Stimulated activated CD4-positive, alpha-beta T cell treated with anti-CD3 and anti-CD28 coated beads, Interleukin-15, amount 100 ng/mL, for 48 hours (primary cell): ENCODE data around the gene HYCC2.
"Not testable (repeated sequence)": the region's sequence is repeated elsewhere in the genome, so short reads cannot be mapped to it uniquely, and the experiment has no call there.

Source experiments
- DNase-seq, 2 donors: peaks; one replicate each; pipeline ENCODE4 v3.0.0-alpha.2; 2020; ENCODE audit warnings: low read depth in 2 of 2

The HYCC2 gene

GRCh38 chr2:201071479-201072200 is at the start of gene HYCC2, which contains the start of gene NDUFB3:
TSS of gene HYCC2 (minus strand) at chr2:201071671. CDS start at chr2:201024009, 47,662 bp downstream.
TSS of gene NDUFB3 (plus strand) at chr2:201072001. CDS start at chr2:201078883, 6,882 bp downstream.
- DNase-seq = peak; percentile 88 to 90

- no peak for DNase-seq
Observed at GRCh38 chr2:201118961-201119854, 47.7 kb upstream of the HYCC2 start.

- DNase-seq = peak; percentile 72 to 82
Observed at GRCh38 chr2:201118121-201118960, 46.9 kb upstream of the HYCC2 start.

DNA sequence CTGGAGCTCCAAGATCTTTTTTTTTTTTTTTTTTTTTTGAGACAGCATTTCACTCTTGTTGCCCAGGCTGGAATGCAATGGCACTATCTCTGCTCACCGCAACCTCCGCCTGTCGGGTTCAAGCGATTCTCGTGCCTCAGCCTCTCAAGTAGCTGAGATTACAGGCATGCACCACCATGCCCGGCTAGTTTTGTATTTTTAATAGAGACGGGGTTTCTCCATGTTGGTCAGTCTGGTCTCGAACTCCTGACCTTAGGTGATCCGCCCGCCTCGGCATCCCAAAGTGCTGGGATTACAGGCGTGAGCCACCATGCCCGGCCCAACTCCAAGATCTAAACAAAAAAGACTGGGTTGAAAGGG is 46.2 kb upstream of the HYCC2 start:
- DNase-seq = not testable (repeated sequence)

GRCh38 chr2:201116959-201117734 is 45.7 kb upstream of the HYCC2 start:
- DNase-seq = no peak

GRCh38 chr2:201116115-201116958 is 44.9 kb upstream of the HYCC2 start, which contains the start of gene CFLAR:
TSS of gene CFLAR (plus strand) at chr2:201116164. CDS start at chr2:201129866, 13,702 bp downstream.
- peak; percentile 70 to 73 for DNase-seq

GRCh38 chr2:201114846-201115245 is 43.4 kb upstream of the HYCC2 start:
- DNase-seq = no peak

DNA sequence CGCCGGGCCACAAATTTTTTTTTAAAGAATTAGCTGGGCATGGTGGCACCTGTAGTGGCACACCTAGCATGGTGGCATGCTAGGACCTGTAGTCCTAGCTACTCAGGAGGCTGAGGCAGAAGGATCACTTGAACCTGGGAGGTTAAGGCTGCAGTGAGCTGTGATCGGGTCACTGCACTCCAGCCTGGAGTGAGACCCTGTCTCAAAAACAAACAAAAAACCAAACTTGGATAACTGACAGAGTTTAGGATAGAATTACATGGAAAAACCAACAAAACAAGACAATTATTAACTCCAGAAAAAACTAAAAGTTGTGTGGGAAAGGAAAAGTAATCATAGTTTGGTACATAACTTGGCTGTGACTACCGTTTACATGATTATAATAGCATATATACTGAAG is 42.9 kb upstream of the HYCC2 start:
- DNase-seq = no peak

DNA sequence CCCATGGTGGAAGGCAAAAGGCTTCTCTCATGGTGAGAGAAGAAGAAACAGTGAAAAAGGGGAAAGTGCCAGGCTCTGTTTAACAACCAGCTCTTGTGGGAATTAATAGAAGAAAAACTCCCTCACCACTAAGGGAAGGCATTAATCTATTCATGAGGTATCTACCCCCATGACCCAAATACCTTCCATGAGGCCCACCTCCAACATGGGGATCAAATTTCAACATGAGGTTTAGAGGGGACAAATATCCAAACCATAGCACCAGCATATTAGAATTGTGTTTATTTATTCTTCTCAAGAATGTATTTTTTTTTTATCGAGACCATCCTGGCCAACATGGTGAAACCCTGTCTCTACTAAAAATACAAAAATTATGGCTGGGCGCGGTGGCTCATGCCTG is 39.6 kb upstream of the HYCC2 start:
- DNase-seq = no peak

GRCh38 chr2:201110615-201111014 is 39.1 kb upstream of the HYCC2 start:
- DNase-seq = no peak

DNA sequence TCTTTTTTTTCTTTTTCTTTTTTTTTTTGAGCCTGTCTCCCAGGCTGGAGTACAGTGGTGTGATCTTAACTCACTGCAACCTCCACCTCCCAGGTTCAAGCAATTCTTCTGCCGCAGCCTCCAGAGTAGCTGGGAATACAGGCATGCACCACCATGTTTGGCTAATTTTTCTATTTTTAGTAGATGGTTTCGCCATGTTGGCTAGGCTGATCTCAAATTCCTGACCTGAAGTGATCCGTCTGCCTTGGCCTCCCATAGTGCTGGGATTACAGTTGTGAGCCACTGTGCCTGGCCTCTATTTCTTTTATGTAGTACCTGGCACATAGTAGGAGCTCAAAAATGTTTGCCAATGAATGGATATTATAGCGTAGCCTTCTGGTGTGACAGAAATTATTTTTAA is 37.7 kb upstream of the HYCC2 start:
- DNase-seq = no peak

DNA sequence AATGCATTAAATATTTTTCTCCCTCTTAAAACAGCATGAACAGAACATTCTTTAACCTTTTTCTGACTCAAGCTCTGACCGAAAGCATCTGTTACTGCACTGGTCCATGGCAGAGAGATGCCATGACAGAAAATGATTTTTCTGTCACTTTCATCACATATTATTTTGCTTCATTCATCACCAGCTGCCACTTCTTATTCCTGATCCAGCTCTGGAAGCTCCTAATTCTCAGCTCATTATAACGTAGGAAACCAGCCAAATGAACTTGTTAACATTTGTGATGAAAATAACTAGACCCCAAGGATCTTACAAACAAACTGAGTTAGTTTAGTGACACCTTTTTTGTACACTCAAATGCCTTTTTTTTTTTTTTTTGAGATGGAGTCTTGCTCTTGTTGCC is 36.9 kb upstream of the HYCC2 start:
- no peak for DNase-seq

GRCh38 chr2:201107624-201108023 is 36.2 kb upstream of the HYCC2 start:
- DNase-seq = no peak

DNA sequence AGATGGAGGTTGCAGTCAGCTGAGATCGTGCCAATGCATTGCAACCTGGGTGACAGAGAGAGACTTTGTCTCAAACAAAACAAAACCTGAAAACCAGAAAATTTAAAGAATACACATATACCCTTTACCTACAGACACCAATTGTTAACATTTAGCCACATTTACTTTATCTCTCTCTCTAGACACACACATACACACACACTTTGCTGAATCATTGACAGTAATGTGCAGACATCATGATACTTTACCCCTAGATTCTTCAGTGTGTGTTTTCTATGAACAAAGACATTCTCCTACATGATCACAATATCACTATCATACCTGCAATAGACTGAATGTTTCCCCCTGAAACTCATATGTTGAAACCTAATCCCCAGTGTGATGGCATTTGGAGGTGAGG is 34.3 kb upstream of the HYCC2 start:
- no peak for DNase-seq

DNA sequence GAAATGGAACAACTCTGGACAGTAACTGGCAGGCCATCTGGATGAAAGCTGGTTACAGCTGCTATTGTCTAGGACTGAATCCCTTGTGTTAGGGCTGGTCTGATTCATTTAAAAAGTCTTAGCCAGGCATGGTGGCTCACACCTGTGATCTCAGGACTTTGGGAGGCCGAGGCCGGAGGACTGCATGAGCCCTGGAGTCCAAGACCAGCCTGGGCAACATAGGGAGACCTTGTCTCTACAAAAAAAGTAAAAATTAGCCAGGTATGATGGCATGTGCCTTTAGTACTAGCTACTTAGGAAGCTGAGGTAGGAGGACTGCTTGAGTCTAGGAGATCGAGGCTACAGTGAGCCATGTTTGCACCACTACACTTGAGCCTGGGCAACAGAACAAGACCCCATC is 29.0 kb upstream of the HYCC2 start:
- DNase-seq = no peak

DNA sequence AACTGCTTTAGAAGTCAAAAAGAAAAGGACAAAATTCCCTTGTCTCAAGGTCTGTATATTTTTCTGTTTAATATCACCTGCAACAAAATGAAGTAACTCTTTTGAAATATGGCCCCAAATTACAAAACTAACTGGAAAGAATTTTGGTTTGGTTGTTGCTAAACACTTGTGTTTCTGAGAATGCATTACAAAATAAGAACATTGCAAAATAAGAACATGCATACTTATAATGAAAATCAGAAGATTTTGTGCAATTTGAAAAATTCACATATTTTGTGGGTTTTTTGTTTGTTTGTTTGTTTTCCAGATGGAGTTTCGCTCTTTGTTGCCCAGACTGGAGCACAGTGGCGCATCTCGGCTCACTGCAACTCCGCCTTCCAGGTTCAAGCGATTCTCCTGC is 22.1 kb upstream of the HYCC2 start:
- no peak for DNase-seq

GRCh38 chr2:201090574-201090973 is 19.1 kb upstream of the HYCC2 start:
- no peak for DNase-seq

GRCh38 chr2:201084863-201085262 is 13.4 kb upstream of the HYCC2 start:
- DNase-seq = no peak

GRCh38 chr2:201074996-201075395 is 3.5 kb upstream of the HYCC2 start:
- DNase-seq = no peak

DNA sequence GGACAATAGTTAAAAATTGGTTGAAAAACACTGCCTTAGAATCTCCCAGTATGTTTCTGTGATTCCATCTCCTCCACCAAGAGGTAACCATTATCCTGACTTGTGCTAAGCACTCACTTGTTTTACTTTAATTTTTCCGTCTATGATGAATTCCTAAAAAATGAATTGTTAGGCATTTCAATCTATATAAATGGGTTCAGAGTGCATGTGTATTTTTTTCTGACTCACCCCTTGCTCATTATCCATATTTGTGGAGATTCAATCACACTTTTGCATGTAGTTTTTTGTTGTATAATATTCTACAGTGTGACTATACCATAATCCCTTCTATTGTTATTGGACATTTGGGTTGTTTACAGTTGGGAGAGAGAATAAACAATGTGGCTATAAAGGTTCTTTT is 1.6 kb upstream of the HYCC2 start:
- no peak for DNase-seq
